DND-41 (cell line): ENCODE data around the gene CFAP92.

Experiments used
- ATAC-seq: fragments of 200-7000 bp; cut with Tn5 transposase; 3 replicates; pipeline ENCODE4 v1.9.1; 2021; ENCODE audit warnings: low read depth; ENCODE audit not compliant: insufficient read depth
- DNase-seq: peaks from one replicate; pipeline ENCODE4 v3.0.0-alpha.2; 2020
- H2AFZ ChIP-seq: 2 replicates; pipeline ENCODE4 v1.6.0; 2012; ENCODE audit warnings: low read depth, low read length
- H3K27ac ChIP-seq: 2 replicates; pipeline ENCODE4 v1.5.1; 2012; ENCODE audit warnings: low read length, inconsistent platforms
- H3K27me3 ChIP-seq: fragments of 200-600 bp; sonication (generic); 2 replicates; pipeline ENCODE4 v1.6.0; 2012; ENCODE audit warnings: low read length, mild to moderate bottlenecking, inconsistent platforms; ENCODE audit not compliant: insufficient read depth, poor library complexity
- H3K36me3 ChIP-seq: 2 replicates; pipeline ENCODE4 v1.5.1; 2012; ENCODE audit warnings: low read length, inconsistent platforms; ENCODE audit not compliant: insufficient read depth
- H3K4me1 ChIP-seq: 2 replicates; pipeline ENCODE4 v1.5.1; 2012; ENCODE audit warnings: mild to moderate bottlenecking, low read length; ENCODE audit not compliant: insufficient read depth
- H3K4me2 ChIP-seq: 2 replicates; pipeline ENCODE4 v1.6.0; 2012; ENCODE audit warnings: mild to moderate bottlenecking, moderate library complexity, low read length, inconsistent platforms; ENCODE audit not compliant: insufficient read depth
- H3K4me3 ChIP-seq, 2 experiments: fragments of 200-600 bp in 1 of 2; shearing (Covaris generic) in 1 of 2; 2 replicates each; pipeline ENCODE4 v1.5.1; 2012 to 2016; ENCODE audit warnings: inconsistent platforms in 2 of 2, low read length in 2 of 2, mild to moderate bottlenecking in 2 of 2, low read depth in 1 of 2, moderate library complexity in 1 of 2
- H3K79me2 ChIP-seq: 2 replicates; pipeline ENCODE4 v1.6.0; 2012; ENCODE audit warnings: low read length, inconsistent platforms; ENCODE audit not compliant: insufficient read depth
- H3K9ac ChIP-seq: 2 replicates; pipeline ENCODE4 v1.6.0; 2012; ENCODE audit warnings: low read depth, mild to moderate bottlenecking, inconsistent platforms, low read length, moderate library complexity
- H3K9me3 ChIP-seq: 2 replicates; pipeline ENCODE4 v1.5.1; 2012; ENCODE audit warnings: low read length, moderate library complexity, mild to moderate bottlenecking, inconsistent platforms; ENCODE audit not compliant: insufficient read depth, severe bottlenecking
- H4K20me1 ChIP-seq: 2 replicates; pipeline ENCODE4 v1.6.0; 2012; ENCODE audit warnings: low read length; ENCODE audit not compliant: insufficient read depth
- CTCF ChIP-seq: IDR thresholded peaks from 2 replicates; pipeline ENCODE4 v1.5.1; 2012; ENCODE audit warnings: borderline replicate concordance, low read length, moderate library complexity, mild to moderate bottlenecking; ENCODE audit not compliant: poor library complexity, severe bottlenecking; ENCODE audit errors: extremely low read depth
- EZH2 ChIP-seq: IDR thresholded peaks from 3 replicates; pipeline ENCODE4 v1.6.1; 2012; ENCODE audit warnings: borderline replicate concordance, low read depth, mild to moderate bottlenecking, moderate library complexity, low read length, inconsistent platforms; ENCODE audit not compliant: severe bottlenecking

CFAP92 gene

GRCh38 chr3:129026728-129027543, 33.1 kb upstream of the CFAP92 start:
- Histone ChIP-seq H4K20me1 (no peaks in the 10 kb centered on the region), H3K9me3 (no peaks in the 10 kb centered on the region), H2AFZ (peak overlapping the region; percentile 99), H3K4me1 (peaks cover 20% of the 10 kb centered on the region), H3K27ac (peak overlapping the region; percentile 78), H3K4me2 (peak overlapping the region; percentile 82), H3K9ac (peak overlapping the region; percentile 62), H3K79me2 (no peaks in the 10 kb centered on the region), H3K27me3 (no peaks in the 10 kb centered on the region), H3K4me3 (peak overlapping the region; percentile 38 to 62; a peak in 3 of 4 replicates), H3K36me3 (no peaks in the 10 kb centered on the region)
- ATAC-seq: peak; percentile 99
- TF ChIP-seq CTCF (peak; percentile 88), EZH2 (no peak)
- DNase-seq: peak; percentile 96

GRCh38 chr3:129025691-129026435, 32.0 kb upstream of the CFAP92 start:
- H3K4me3 ChIP-seq: peak overlapping the region in 1 of 2 experiments; percentile 62; a peak in 2 of 4 replicates
- peak overlapping the region; percentile 78 for H3K27ac ChIP-seq
- peak overlapping the region; percentile 82 for H3K4me2 ChIP-seq
- no peaks in the 10 kb centered on the region for H3K27me3 ChIP-seq
- no peaks in the 10 kb centered on the region for H3K36me3 ChIP-seq
- DNase-seq: no peak
- H2AFZ ChIP-seq: peak overlapping the region; percentile 92
- ATAC-seq: no peak
- peak overlapping the region; percentile 62 for H3K9ac ChIP-seq
- no peaks in the 10 kb centered on the region for H3K9me3 ChIP-seq
- H3K4me1 ChIP-seq: peaks cover 20% of the 10 kb centered on the region
- no peaks in the 10 kb centered on the region for H4K20me1 ChIP-seq
- H3K79me2 ChIP-seq: no peaks in the 10 kb centered on the region
- TF ChIP-seq CTCF (no peak), EZH2 (no peak)

- Histone ChIP-seq H3K79me2 (no peaks in the 10 kb centered on the region), H3K27ac (no peak overlapping the region), H3K36me3 (no peaks in the 10 kb centered on the region), H3K4me2 (no peak overlapping the region), H2AFZ (no peak overlapping the region), H3K9ac (no peak overlapping the region), H3K4me3 (no peak overlapping the region), H3K9me3 (no peaks in the 10 kb centered on the region), H3K4me1 (peaks cover 20% of the 10 kb centered on the region), H3K27me3 (no peaks in the 10 kb centered on the region), H4K20me1 (no peaks in the 10 kb centered on the region)
- DNase-seq (no peak), ATAC-seq (no peak)
- TF ChIP-seq CTCF: no peak
- TF ChIP-seq EZH2: no peak
These were observed 31.2 kb upstream of the CFAP92 start for GRCh38 chr3:129025108-129025507.
